Endodermal cell (in vitro differentiated cells): ENCODE measurements around the gene RHOT1. TPM values are rescaled to one million over a fixed set of nuclear protein-coding genes. Genes with fewer than 3 reads are reported as not detected.

Experiments used
- DNase-seq: peaks from one replicate; pipeline ENCODE4 v3.0.0-alpha.2; 2017
- H3K27ac ChIP-seq: 2 replicates; pipeline ENCODE4 v1.5.1; 2013; ENCODE audit warnings: mild to moderate bottlenecking, low read depth, low read length, moderate library complexity
- H3K27me3 ChIP-seq: 2 replicates; pipeline ENCODE4 v1.6.1; 2013; ENCODE audit warnings: mild to moderate bottlenecking, low read length, moderate library complexity; ENCODE audit not compliant: insufficient read depth, control insufficient read depth, poor library complexity, severe bottlenecking
- H3K36me3 ChIP-seq: 2 replicates; pipeline ENCODE4 v1.7.0; 2013; ENCODE audit warnings: mild to moderate bottlenecking, low read length, moderate library complexity; ENCODE audit not compliant: control insufficient read depth, insufficient read depth
- H3K4me1 ChIP-seq: one replicate; pipeline ENCODE4 v1.7.0; 2013; ENCODE audit warnings: low read length; ENCODE audit not compliant: control insufficient read depth, insufficient read depth
- H3K4me3 ChIP-seq: 2 replicates; pipeline ENCODE4 v1.5.1; 2013; ENCODE audit warnings: mild to moderate bottlenecking, low read length, moderate library complexity
- H3K9ac ChIP-seq: 2 replicates; pipeline ENCODE4 v1.6.1; 2013; ENCODE audit warnings: mild to moderate bottlenecking, low read length, moderate library complexity; ENCODE audit not compliant: poor library complexity, severe bottlenecking; ENCODE audit errors: extremely low read depth
- H3K9me3 ChIP-seq: 2 replicates; pipeline ENCODE4 v1.6.1; 2013; ENCODE audit warnings: mild to moderate bottlenecking, low read length, moderate library complexity; ENCODE audit not compliant: control insufficient read depth
- H3K27ac Mint-ChIP-seq: 2 replicates; pipeline ENCODE4 v1.8.0; 2020; ENCODE audit warnings: mixed read lengths
- H3K27me3 Mint-ChIP-seq: 2 replicates; pipeline ENCODE4 v1.8.0; 2021; ENCODE audit warnings: mild to moderate bottlenecking, mixed read lengths; ENCODE audit not compliant: insufficient read depth
- H3K36me3 Mint-ChIP-seq: 2 replicates; pipeline ENCODE4 v1.8.0; 2020; ENCODE audit warnings: low read depth, mixed read lengths
- H3K4me1 Mint-ChIP-seq: 2 replicates; pipeline ENCODE4 v1.8.0; 2020; ENCODE audit warnings: mixed read lengths
- H3K4me3 Mint-ChIP-seq: 2 replicates; pipeline ENCODE4 v1.8.0; 2020; ENCODE audit warnings: mild to moderate bottlenecking, moderate library complexity, mixed read lengths
- H3K9me3 Mint-ChIP-seq: 2 replicates; pipeline ENCODE4 v1.8.0; 2020; ENCODE audit warnings: mild to moderate bottlenecking, mixed read lengths
- WGBS, 2 experiments: methylation state at CpG; one replicate each; pipeline versions ENCODE4 v1.1.5 to v1.1.7; 2013; ENCODE audit warnings: missing lambda C conversion rate in 2 of 2, mixed read lengths in 1 of 2; ENCODE audit not compliant: insufficient coverage in 1 of 2, insufficient read length in 1 of 2; 5-methylcytosine and 5-hydroxymethylcytosine counted together
- total RNA-seq, 2 donors: library from RNA; stranded (reverse); fragmentation: NEBNext Ultra II Directional in 1 of 2; extraction: Animal tissue kit (Norgen Biotek cat#: 25700) in 1 of 2; gene quantifications; 2 replicates in 1 of 2; 3 replicates in 1 of 2; pipeline ENCODE4 v1.2.1, GENCODE V29; 2021
- TF ChIP-seq, protein P1 (sequence below): fragments of 200-600 bp; sonication (generic); conservative IDR thresholded peaks from 2 replicates; pipeline ENCODE4 v1.5.0; 2021; ENCODE audit warnings: antibody characterized with exemption, mild to moderate bottlenecking

The RHOT1 gene
- total RNA-seq, 2 donors from 2014 or later, result 30.0 to 35.7 TPM

DNA sequence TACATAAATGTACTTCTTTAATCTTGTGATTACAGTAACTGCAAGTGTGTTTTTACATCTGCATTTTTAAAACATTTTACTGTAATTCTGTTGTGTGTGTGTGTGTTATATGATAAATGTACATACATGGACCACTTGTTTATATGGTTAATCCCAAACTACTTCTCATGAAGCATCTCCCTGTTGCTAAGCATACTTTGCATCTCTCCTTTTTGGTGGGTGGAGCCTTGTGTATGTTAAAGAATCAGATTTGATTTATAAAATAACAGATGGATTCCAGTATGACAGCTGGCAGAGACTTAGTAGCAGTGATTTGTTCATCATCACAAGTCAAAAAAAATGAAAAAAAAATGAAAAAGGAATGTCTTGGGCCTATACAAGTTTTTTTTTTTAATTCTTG lies 67.3 kb downstream of the RHOT1 start:
- Mint-ChIP-seq H3K4me3 (no peak overlapping the region), H3K27ac (no peak overlapping the region), H3K27me3 (no peaks in the 10 kb centered on the region), H3K9me3 (no peaks in the 10 kb centered on the region), H3K36me3 (peaks cover 23% of the 10 kb centered on the region), H3K4me1 (peaks cover 6% of the 10 kb centered on the region)
- no peaks in the 10 kb centered on the region for H3K27me3 ChIP-seq
- H3K9me3 ChIP-seq, result no peaks in the 10 kb centered on the region
- H3K36me3 ChIP-seq, result peaks cover 58% of the 10 kb centered on the region
- no peak overlapping the region for H3K4me3 ChIP-seq
- peaks cover 3% of the 10 kb centered on the region for H3K4me1 ChIP-seq
- DNase-seq, result no peak
- H3K9ac ChIP-seq, result no peak overlapping the region
- H3K27ac ChIP-seq, result no peak overlapping the region
- TF ChIP-seq, protein P1, sequence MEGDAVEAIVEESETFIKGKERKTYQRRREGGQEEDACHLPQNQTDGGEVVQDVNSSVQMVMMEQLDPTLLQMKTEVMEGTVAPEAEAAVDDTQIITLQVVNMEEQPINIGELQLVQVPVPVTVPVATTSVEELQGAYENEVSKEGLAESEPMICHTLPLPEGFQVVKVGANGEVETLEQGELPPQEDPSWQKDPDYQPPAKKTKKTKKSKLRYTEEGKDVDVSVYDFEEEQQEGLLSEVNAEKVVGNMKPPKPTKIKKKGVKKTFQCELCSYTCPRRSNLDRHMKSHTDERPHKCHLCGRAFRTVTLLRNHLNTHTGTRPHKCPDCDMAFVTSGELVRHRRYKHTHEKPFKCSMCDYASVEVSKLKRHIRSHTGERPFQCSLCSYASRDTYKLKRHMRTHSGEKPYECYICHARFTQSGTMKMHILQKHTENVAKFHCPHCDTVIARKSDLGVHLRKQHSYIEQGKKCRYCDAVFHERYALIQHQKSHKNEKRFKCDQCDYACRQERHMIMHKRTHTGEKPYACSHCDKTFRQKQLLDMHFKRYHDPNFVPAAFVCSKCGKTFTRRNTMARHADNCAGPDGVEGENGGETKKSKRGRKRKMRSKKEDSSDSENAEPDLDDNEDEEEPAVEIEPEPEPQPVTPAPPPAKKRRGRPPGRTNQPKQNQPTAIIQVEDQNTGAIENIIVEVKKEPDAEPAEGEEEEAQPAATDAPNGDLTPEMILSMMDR, result no peak

DNA sequence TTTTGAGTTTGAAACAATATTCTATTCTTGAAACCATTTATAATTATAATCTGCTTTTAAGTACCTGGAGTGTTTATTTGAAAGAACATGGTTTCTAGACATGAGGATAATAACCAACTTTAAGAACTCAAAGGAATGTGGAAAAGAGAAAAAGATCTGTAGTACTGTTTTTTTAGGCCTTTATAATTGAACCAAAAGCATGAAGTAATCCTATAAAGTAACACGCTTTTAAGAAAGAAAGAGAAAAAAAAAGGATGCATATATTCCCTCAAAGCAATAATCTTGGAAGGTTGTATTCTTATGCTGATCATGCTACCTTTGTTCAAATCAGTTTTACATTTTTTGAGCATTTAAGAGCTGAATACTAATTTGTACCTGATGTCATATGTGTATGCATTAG lies 69.4 kb downstream of the RHOT1 start:
- no peaks in the 10 kb centered on the region for H3K27me3 ChIP-seq
- no peaks in the 10 kb centered on the region for H3K4me1 Mint-ChIP-seq
- H3K9me3 Mint-ChIP-seq, result no peaks in the 10 kb centered on the region
- no peaks in the 10 kb centered on the region for H3K4me1 ChIP-seq
- H3K4me3 ChIP-seq, result no peak overlapping the region
- H3K9me3 ChIP-seq, result no peaks in the 10 kb centered on the region
- peaks cover 20% of the 10 kb centered on the region for H3K36me3 Mint-ChIP-seq
- H3K27ac Mint-ChIP-seq, result no peak overlapping the region
- no peaks in the 10 kb centered on the region for H3K27me3 Mint-ChIP-seq
- H3K9ac ChIP-seq, result no peak overlapping the region
- WGBS, 2 experiments, result 89% methylated on average over 1 of the region's 1 CpG; no CpG with 5 or more reads in 1 of the 2 experiments
- TF ChIP-seq, protein P1, result no peak
- H3K27ac ChIP-seq, result no peak overlapping the region
- H3K4me3 Mint-ChIP-seq, result no peak overlapping the region
- peaks cover 54% of the 10 kb centered on the region for H3K36me3 ChIP-seq
- DNase-seq, result no peak

GRCh38 chr17:32215696-32216095 lies 73.4 kb downstream of the RHOT1 start:
- Histone ChIP-seq H3K27ac (no peak overlapping the region), H3K9me3 (no peaks in the 10 kb centered on the region), H3K27me3 (no peaks in the 10 kb centered on the region), H3K4me3 (no peak overlapping the region), H3K36me3 (peaks cover 31% of the 10 kb centered on the region), H3K4me1 (no peaks in the 10 kb centered on the region), H3K9ac (no peak overlapping the region)
- TF ChIP-seq, protein P1, result no peak
- Mint-ChIP-seq H3K36me3 (peaks cover 2% of the 10 kb centered on the region), H3K27me3 (no peaks in the 10 kb centered on the region), H3K9me3 (no peaks in the 10 kb centered on the region), H3K4me3 (no peak overlapping the region), H3K4me1 (no peaks in the 10 kb centered on the region), H3K27ac (no peak overlapping the region)
- DNase-seq, result no peak
- no CpG with 5 or more reads among the region's 3 CpGs for WGBS, 2 experiments
